ENCODE data around the gene ST3GAL4. TPM values are rescaled to one million over a fixed set of nuclear protein-coding genes. Genes with fewer than 3 reads are reported as not detected.

Gene ST3GAL4
- total RNA-seq, 2 donors from 2014 or later, result 123 to 304 TPM

- no peak for DNase-seq
- H3K27ac ChIP-seq, result peak overlapping the region; percentile 82
- H3K4me3 ChIP-seq, result no peak overlapping the region
- no peak for TF ChIP-seq CTCF (IDR thresholded peaks at IDR 0.05)
- peaks cover 25% of the 10 kb centered on the region for H3K4me1 ChIP-seq
- H3K9me3 ChIP-seq, result no peaks in the 10 kb centered on the region
- H3K36me3 ChIP-seq, result no peaks in the 10 kb centered on the region
- intact Hi-C loops (cut with DNase I), result no loop called here
- no peak overlapping the region for H3K9ac ChIP-seq (ENCODE audit: low read depth in 2 of 2, low read length in 2 of 2)
- H3K27me3 ChIP-seq, result no peaks in the 10 kb centered on the region
These were observed 32.4 kb downstream of the ST3GAL4 start for GRCh38 chr11:126387857-126388256.

- Histone ChIP-seq H3K9me3 (no peaks in the 10 kb centered on the region), H3K4me3 (no peak overlapping the region), H3K4me1 (peaks cover 17% of the 10 kb centered on the region), H3K9ac (ENCODE audit: low read depth in 2 of 2, low read length in 2 of 2) (no peak overlapping the region), H3K36me3 (no peaks in the 10 kb centered on the region), H3K27me3 (no peaks in the 10 kb centered on the region), H3K27ac (no peak overlapping the region)
- intact Hi-C loops (cut with DNase I), result no loop called here
- TF ChIP-seq CTCF (IDR thresholded peaks at IDR 0.05), result no peak
- DNase-seq, result no peak
These were observed 34.9 kb downstream of the ST3GAL4 start for GRCh38 chr11:126390272-126390867.

- no peaks in the 10 kb centered on the region for H3K9me3 ChIP-seq
- TF ChIP-seq CTCF (IDR thresholded peaks at IDR 0.05), result no peak
- H3K4me1 ChIP-seq, result peaks cover 9% of the 10 kb centered on the region
- no peaks in the 10 kb centered on the region for H3K36me3 ChIP-seq
- H3K4me3 ChIP-seq, result no peak overlapping the region
- H3K9ac ChIP-seq (ENCODE audit: low read depth in 2 of 2, low read length in 2 of 2), result peak overlapping the region in 1 of 2 donors; percentile 9
- intact Hi-C loops (cut with DNase I), result no loop called here
- no peak overlapping the region for H3K27ac ChIP-seq
- no peak for DNase-seq
- H3K27me3 ChIP-seq, result no peaks in the 10 kb centered on the region
These were observed 35.9 kb downstream of the ST3GAL4 start for GRCh38 chr11:126391286-126391954.

- H3K9me3 ChIP-seq, result no peaks in the 10 kb centered on the region
- no peak overlapping the region for H3K27ac ChIP-seq
- intact Hi-C loops (cut with DNase I), result no loop called here
- H3K4me3 ChIP-seq, result no peak overlapping the region
- no peak for TF ChIP-seq CTCF (IDR thresholded peaks at IDR 0.05)
- DNase-seq, result no peak
- peaks cover 9% of the 10 kb centered on the region for H3K4me1 ChIP-seq
- H3K27me3 ChIP-seq, result no peaks in the 10 kb centered on the region
- H3K9ac ChIP-seq (ENCODE audit: low read depth in 2 of 2, low read length in 2 of 2), result no peak overlapping the region
- no peaks in the 10 kb centered on the region for H3K36me3 ChIP-seq
These were observed 36.6 kb downstream of the ST3GAL4 start for GRCh38 chr11:126391970-126392632.

- no peaks in the 10 kb centered on the region for H3K9me3 ChIP-seq
- DNase-seq, result no peak
- no peaks in the 10 kb centered on the region for H3K36me3 ChIP-seq
- H3K27me3 ChIP-seq, result no peaks in the 10 kb centered on the region
- intact Hi-C loops (cut with DNase I), result no loop called here
- no peak for TF ChIP-seq CTCF (IDR thresholded peaks at IDR 0.05)
- H3K9ac ChIP-seq (ENCODE audit: low read depth in 2 of 2, low read length in 2 of 2), result no peak overlapping the region
- H3K4me1 ChIP-seq, result peaks cover 9% of the 10 kb centered on the region
- no peak overlapping the region for H3K4me3 ChIP-seq
- H3K27ac ChIP-seq, result no peak overlapping the region
These were observed 37.1 kb downstream of the ST3GAL4 start for GRCh38 chr11:126392633-126393013.

All from colonic mucosa (tissue), 4 donors.